ENCODE results near the gene NBPF1.
"Not testable (repeated sequence)": the region's sequence is repeated elsewhere in the genome, so short reads cannot be mapped to it uniquely, and the experiment has no call there.

The NBPF1 gene

GRCh38 chr1:16644482-16645270 is 31.3 kb upstream of the NBPF1 start:
- in situ Hi-C loops (cut with HindIII; ENCODE audit: low sequenced_read_pairs) = not testable (repeated sequence)
- peak overlapping the region; percentile 62 for H3K4me3 ChIP-seq (ENCODE audit: low read depth, low read length)
- peak; percentile 94 for DNase-seq (ENCODE audit: low read depth)
- TF ChIP-seq, protein P1, sequence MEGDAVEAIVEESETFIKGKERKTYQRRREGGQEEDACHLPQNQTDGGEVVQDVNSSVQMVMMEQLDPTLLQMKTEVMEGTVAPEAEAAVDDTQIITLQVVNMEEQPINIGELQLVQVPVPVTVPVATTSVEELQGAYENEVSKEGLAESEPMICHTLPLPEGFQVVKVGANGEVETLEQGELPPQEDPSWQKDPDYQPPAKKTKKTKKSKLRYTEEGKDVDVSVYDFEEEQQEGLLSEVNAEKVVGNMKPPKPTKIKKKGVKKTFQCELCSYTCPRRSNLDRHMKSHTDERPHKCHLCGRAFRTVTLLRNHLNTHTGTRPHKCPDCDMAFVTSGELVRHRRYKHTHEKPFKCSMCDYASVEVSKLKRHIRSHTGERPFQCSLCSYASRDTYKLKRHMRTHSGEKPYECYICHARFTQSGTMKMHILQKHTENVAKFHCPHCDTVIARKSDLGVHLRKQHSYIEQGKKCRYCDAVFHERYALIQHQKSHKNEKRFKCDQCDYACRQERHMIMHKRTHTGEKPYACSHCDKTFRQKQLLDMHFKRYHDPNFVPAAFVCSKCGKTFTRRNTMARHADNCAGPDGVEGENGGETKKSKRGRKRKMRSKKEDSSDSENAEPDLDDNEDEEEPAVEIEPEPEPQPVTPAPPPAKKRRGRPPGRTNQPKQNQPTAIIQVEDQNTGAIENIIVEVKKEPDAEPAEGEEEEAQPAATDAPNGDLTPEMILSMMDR (IDR thresholded peaks at IDR 0.05; ENCODE audit: low read depth, low read length, missing control alignments) = peak; percentile 73

DNA sequence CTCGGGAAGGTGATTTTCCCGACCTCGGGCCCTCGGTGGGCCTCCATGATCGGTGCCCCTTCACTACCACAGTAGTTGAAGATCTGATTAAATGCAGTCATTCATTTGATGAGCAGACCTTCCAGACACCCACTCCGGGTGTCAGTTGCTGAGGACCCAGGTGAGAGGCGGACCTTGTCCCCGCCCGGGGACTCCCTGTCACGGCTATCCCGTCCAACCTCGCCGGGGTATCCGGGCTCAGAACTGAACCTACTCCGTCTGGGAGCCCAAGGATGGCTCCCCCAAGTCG is 30.8 kb upstream of the NBPF1 start:
- DNase-seq (ENCODE audit: low read depth) = no peak
- in situ Hi-C loops (cut with HindIII; ENCODE audit: low sequenced_read_pairs) = no loop called here
- H3K4me3 ChIP-seq (ENCODE audit: low read depth, low read length) = peak overlapping the region; percentile 62
- TF ChIP-seq, protein P1 (IDR thresholded peaks at IDR 0.05; ENCODE audit: low read depth, low read length, missing control alignments) = no peak

DNA sequence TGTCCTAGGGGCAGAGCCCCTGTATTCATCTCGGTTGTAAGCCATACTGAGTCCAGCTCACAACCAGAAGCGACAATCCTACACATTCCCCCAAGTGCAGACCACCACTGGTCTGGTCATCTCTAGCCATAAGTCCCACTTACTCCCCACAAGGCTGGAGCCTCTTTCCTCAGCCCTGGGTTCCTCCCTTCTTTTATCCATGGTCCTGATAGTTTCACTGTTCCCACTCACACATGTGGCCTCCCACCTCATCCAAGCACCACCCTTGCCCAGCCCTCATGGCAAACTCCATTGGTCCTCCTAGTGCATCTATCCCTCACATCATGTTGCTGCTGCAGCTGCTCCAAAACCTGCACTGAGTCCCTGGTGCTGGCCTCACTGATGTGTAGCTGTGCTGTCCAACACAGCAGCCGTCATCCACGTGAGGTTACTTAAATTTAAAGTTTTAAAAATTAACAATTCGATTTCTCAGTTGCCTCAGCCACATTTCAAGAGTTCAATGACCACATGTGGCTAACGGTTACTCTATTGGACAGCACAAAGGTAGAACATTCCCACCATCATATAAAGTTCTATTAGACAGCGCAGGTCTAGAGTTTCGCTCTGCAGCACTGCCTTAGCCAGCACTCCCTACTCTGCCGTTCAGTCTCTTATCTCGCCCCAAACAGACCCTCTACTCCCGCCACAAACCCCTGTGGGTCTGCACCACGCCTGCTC is 30.3 kb upstream of the NBPF1 start:
- peak overlapping the region; percentile 62 for H3K4me3 ChIP-seq (ENCODE audit: low read depth, low read length)
- DNase-seq (ENCODE audit: low read depth); in situ Hi-C loops (cut with HindIII; ENCODE audit: low sequenced_read_pairs): not testable (repeated sequence)

- in situ Hi-C loops (cut with HindIII; ENCODE audit: low sequenced_read_pairs); DNase-seq (ENCODE audit: low read depth); H3K4me3 ChIP-seq (ENCODE audit: low read depth, low read length): not testable (repeated sequence)
Observed at GRCh38 chr1:16643001-16643411, 29.6 kb upstream of the NBPF1 start.

- H3K4me3 ChIP-seq (ENCODE audit: low read depth, low read length); DNase-seq (ENCODE audit: low read depth); in situ Hi-C loops (cut with HindIII; ENCODE audit: low sequenced_read_pairs): not testable (repeated sequence)
Observed at GRCh38 chr1:16642025-16642966, 28.9 kb upstream of the NBPF1 start.

DNA sequence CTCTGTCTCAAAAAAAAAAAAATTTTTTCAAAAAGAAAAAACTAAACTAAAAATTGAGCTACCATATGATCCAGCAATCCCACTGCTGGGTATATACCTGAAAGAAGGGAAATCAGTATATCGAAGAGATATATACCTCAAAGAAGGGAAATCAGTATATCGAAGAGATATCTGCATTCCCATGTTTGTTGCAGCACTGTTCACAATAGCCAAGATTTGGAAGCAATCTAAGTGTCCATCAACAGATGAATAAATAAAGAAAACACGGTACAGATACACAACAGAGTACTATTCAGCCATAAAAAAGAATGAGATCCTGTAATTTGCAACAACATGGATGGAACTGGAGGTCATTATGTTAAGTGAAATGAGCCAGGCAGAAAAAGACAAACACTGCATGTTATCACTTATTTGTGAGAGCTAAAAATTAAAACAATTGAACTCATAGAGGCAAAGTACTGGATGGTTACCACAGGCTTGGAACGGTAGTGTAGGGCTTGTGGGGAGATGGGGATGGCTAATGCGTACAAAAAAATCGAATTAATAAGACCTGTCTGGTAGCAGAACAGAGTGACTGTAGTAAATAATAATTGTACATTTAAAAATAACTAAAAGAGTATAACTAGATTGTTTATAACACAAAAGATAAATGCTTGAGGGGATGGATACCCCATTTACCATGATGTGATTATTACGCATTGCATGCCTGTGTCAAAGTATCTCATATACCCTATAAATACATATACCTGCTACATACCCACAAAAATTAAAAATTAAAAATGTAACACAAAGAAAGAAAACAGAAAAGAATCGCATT is 28.0 kb upstream of the NBPF1 start:
- in situ Hi-C loops (cut with HindIII; ENCODE audit: low sequenced_read_pairs); DNase-seq (ENCODE audit: low read depth); H3K4me3 ChIP-seq (ENCODE audit: low read depth, low read length): not testable (repeated sequence)

DNA sequence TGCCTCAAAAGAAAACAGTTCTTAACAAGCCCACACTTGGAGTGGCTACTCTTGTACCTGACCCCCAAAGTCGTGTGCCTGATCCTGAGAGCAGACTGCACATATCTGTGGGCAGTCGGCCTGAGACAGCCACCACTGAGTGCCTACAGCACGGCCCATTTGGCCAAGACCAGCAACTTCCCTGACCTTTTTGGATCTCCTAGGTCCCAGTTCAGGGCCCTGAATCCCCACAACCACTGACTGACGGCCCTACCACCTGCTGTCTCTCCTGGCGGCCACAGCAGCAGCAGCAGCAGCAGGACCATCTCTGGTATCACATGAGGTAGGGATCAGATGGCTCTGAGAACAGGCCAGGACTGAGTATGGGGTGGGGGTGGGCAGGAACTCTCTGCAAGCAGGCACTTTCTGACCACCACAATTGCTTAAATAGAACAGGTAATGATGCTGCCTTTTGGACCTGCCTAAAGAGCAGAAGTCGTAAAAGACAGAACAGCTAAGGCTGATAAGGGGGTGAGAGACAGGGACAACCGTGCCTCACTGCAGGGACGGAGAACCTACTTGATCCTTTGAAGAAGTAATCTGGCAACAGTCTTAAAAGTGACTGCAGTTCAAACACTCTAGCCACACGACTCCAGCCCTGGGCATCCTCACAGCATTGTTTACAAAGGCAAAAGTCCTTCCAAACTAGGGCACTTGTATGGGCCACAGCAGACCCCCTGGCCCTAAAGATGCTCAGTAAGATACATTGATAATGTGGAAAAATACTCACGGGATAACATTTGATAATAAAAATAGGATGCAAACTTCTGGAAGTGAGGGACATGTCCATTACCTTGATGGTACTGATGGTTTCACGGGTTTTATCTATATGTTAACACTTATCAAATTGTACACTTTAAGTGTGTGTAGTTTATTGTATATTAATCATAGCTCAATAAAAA is 26.0 kb upstream of the NBPF1 start:
- DNase-seq (ENCODE audit: low read depth); in situ Hi-C loops (cut with HindIII; ENCODE audit: low sequenced_read_pairs); H3K4me3 ChIP-seq (ENCODE audit: low read depth, low read length): not testable (repeated sequence)

DNA sequence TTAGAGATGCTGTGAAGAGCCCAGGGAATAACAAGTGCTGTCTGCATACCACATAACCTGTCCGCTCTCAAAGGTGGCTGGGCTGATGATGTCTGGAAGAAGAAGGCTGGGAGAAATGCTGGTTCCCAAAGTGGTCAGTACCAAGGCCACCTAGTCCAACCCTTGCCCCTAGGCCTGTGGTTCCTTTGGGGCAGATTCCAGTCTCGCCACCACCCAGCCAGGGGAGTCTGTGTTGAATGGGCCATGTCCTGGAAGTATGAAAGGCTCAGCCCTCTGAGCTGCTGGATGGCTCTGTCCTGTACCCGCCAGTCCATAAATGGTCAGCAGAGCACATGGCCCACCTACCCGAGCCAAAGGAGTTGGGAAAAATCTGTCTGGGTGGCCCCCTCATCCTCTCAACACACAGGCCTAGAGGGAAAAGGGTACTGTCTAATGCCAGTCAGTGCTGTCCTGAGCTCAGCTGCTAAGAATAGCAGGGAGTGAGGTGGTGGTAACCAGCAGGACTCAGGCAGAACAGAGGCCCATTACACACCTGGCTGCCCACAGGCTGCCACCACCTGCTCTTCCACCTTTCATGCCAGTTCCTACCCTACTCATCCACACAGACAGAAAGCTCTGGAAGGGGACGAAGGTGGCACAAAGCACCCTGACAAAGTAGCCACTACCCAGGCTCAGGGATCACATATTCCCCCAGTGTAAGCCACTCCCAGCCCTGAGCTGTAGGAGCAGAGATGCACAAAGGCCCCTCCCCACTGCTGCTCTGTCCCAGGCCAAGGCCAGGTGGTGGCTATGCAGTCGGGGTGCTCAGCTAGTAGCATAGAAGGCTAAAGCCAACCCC is 24.8 kb upstream of the NBPF1 start:
- DNase-seq (ENCODE audit: low read depth); H3K4me3 ChIP-seq (ENCODE audit: low read depth, low read length); in situ Hi-C loops (cut with HindIII; ENCODE audit: low sequenced_read_pairs): not testable (repeated sequence)

- DNase-seq (ENCODE audit: low read depth); H3K4me3 ChIP-seq (ENCODE audit: low read depth, low read length); in situ Hi-C loops (cut with HindIII; ENCODE audit: low sequenced_read_pairs): not testable (repeated sequence)
Observed at GRCh38 chr1:16636551-16637195, 23.3 kb upstream of the NBPF1 start.

DNA sequence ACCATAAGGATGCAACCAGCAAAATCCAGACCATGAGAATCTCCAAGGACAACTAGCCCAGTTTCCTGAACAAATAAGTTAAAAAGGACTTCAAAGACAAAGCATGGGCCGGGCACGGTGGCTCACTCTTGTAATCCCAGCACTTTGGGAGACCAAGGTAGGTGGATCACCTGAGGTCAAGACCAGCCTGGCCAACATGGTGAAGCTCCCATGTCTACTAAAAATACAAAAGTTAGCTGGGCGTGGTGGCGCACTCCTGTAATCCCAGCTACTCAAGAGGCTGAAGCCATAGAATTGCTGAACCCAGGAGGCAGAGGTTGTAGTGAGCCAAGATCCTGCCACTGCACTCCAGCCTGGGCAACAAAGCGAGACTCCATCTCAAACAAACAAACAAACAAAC is 22.6 kb upstream of the NBPF1 start:
- in situ Hi-C loops (cut with HindIII; ENCODE audit: low sequenced_read_pairs); DNase-seq (ENCODE audit: low read depth): not testable (repeated sequence)

DNA sequence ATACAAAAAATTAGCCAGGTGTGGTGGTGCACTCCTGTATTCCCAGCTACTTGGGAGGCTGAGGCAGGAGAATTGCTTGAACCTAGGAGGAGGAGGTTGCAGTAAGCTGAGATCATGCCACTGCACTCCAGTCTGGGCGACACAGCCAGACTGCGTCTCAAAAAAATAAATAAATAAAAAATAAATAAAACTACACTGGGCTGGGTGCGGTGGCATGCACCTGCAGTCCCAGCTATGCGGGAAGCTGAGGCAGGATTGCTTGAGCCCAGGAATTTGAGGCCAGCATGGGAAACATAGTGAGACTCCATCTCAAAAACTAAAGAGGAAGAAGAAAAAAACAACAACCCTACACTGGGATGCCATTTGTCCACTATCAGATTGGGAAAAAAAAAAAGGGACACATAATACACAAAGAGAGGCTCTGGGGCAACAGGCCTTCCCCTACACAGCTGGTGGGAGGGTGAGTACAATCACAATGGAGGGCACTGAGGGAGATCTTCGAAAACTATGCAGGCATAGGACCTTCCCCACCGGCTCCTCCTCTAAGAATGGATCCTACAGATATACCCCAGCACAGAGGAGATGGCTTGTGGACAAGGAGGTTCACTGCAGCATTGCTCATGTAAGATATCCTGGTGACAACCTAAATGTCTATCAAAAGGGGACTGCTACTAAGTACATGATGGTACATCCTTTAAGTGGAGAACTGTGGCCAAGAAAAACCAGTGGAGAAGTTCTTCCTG is 20.3 kb upstream of the NBPF1 start:
- in situ Hi-C loops (cut with HindIII; ENCODE audit: low sequenced_read_pairs); DNase-seq (ENCODE audit: low read depth); H3K4me3 ChIP-seq (ENCODE audit: low read depth, low read length): not testable (repeated sequence)

More for the DNA sequence above, 22.6 kb upstream of the NBPF1 start:
- not testable (repeated sequence) for H3K4me3 ChIP-seq (ENCODE audit: low read depth, low read length)
